Measurements from ENCODE around the gene MYO1B. TPM values are rescaled to one million over a fixed set of nuclear protein-coding genes. Genes with fewer than 3 reads are reported as not detected.

Gene MYO1B
- total and polyA plus RNA-seq, 8 donors: 136 to 305 (median 197) TPM

DNA sequence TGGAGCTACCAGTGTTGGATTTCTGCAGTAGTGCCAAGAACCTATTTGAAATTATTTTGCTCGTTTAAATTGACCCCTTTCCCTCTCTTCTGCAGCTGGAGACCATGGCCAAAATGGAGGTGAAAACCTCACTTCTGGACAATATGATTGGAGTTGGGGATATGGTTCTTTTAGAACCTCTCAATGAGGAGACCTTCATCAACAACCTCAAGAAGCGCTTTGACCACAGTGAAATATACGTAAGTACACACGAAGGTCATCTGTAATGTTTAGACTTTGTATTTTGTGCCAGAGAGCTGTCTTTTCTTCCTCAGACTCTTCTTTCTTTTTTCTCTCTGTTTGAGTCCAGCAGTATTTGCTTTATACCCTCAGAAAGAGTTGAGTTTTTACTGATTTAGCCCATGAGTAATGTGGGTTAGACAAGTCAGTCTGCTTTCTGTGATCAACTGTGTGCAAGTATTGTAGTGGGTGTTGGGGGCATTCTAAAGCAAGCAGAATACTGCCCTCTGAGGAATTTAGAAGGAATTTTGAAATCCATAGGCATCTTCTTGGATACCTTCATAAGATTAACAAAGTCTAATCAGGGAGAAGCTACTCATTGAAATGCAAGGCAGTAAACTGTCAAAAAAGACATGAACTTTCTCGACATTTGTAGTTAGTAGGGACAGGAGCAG, 31.7 kb downstream of the MYO1B start:
- no peak overlapping the region for H3K27ac ChIP-seq
- no peaks in the 10 kb centered on the region for H3K9me3 ChIP-seq
- peaks cover 8 to 9% of the 10 kb centered on the region in 2 donors for H3K4me1 ChIP-seq
- no peak for ATAC-seq
- TF ChIP-seq, protein P1, sequence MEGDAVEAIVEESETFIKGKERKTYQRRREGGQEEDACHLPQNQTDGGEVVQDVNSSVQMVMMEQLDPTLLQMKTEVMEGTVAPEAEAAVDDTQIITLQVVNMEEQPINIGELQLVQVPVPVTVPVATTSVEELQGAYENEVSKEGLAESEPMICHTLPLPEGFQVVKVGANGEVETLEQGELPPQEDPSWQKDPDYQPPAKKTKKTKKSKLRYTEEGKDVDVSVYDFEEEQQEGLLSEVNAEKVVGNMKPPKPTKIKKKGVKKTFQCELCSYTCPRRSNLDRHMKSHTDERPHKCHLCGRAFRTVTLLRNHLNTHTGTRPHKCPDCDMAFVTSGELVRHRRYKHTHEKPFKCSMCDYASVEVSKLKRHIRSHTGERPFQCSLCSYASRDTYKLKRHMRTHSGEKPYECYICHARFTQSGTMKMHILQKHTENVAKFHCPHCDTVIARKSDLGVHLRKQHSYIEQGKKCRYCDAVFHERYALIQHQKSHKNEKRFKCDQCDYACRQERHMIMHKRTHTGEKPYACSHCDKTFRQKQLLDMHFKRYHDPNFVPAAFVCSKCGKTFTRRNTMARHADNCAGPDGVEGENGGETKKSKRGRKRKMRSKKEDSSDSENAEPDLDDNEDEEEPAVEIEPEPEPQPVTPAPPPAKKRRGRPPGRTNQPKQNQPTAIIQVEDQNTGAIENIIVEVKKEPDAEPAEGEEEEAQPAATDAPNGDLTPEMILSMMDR (IDR thresholded peaks at IDR 0.05): no peak
- DNase-seq: no peak
- H3K27me3 ChIP-seq: no peaks in the 10 kb centered on the region
- intact Hi-C loops (cut with DNase I): no loop called here
- peaks cover 0 to 17% of the 10 kb centered on the region in 2 donors for H3K36me3 ChIP-seq
- no peak overlapping the region for H3K4me3 ChIP-seq

DNA sequence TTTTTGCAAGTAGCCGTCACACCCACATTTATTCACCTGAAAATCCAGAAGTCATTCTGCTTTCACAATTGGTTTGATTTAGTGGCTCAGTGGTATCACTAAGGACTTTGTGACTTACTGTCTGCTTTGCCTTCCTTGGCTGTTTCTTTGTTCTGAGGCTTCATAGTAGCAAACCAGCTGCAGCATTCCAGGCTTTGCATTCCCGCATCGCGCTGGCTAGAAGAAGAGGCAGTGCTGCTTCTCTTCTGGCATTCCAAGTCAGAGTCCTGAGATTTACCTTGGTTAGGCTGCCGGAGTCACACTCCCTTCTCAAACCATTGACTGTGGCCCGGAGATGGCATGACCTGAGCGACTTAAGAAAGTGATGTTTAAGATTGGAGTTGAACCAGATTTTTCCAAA, 35.1 kb downstream of the MYO1B start:
- no peak for DNase-seq
- ATAC-seq: no peak
- Histone ChIP-seq H3K4me1 (no peaks in the 10 kb centered on the region), H3K27ac (no peak overlapping the region), H3K9me3 (no peaks in the 10 kb centered on the region), H3K36me3 (peaks cover 0 to 24% of the 10 kb centered on the region in 2 donors), H3K27me3 (no peaks in the 10 kb centered on the region), H3K4me3 (no peak overlapping the region)
- TF ChIP-seq, protein P1 (IDR thresholded peaks at IDR 0.05): no peak
- intact Hi-C loops (cut with DNase I): no loop called here

DNA sequence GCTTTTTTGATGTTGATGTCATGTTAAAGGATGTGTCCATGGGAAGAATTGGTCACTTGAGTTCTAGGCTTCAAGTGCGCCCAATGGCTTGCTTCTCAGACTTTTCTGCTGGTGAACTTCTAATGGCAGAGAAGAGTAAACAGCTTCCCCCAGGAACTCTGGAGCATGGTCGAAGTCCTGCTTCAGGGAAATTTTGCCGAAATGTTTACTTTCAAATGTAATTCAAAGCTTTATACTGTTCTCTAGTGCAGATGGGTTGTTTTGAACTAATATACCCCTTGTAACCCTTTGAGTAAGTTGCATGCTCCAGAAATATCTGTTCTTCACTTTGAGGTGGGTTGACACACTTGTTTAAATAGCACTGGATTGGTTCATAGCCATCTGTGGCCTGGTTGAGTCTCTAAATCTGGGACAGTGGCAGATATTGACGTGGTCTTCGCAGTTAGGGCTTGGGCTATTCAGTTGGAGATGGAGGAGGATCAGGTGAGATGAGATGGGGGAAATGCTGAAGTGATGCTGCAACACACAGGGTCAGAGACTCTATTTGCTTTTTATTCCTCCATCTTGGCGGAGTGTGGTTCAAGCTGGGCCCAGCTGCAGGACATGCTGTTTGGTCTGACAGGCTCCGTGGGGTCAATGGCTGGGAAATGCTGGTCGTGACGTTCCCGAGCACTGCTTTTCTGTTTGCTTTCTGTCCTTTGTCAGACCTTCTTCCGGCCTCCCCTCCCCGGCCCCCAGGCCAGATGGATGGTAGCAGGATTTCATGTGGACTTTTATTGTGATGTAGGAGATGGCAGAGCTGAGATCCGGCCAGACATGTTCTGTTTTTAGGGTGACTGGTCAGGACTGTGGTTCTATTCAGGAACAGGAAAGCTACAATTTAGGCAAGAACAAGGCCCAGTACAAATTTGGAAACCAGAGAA, 35.9 kb downstream of the MYO1B start:
- Histone ChIP-seq H3K9me3 (no peaks in the 10 kb centered on the region), H3K36me3 (peaks cover 0 to 24% of the 10 kb centered on the region in 2 donors), H3K4me1 (no peaks in the 10 kb centered on the region), H3K27me3 (no peaks in the 10 kb centered on the region), H3K4me3 (no peak overlapping the region), H3K27ac (no peak overlapping the region)
- TF ChIP-seq, protein P1 (IDR thresholded peaks at IDR 0.05): no peak
- DNase-seq (peak in 1 of 4 donors; percentile 31), ATAC-seq (no peak)
- intact Hi-C loops (cut with DNase I): no loop called here

DNA sequence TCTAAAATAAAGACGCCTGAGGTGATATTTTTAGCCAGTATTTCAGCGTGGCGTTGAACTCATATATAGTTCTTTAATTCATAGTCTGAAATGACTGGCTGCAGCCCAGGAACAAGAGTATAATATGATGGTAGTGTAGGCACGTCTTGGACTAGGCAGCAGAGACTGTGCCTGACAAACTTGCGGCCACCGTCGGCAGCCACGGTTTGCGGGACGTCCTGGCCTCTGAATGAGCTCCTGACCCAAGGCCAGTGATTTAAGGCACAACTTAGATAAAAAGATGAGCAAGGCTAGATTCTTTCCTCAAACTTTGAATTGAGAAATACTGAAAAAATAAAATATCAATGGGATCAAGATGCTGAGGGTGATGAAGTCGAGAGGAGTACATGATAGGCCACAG, 40.0 kb downstream of the MYO1B start:
- ATAC-seq (no peak), DNase-seq (peak in 1 of 4 donors; percentile 57)
- Histone ChIP-seq H3K4me3 (no peak overlapping the region), H3K27me3 (no peaks in the 10 kb centered on the region), H3K27ac (no peak overlapping the region), H3K36me3 (peaks cover 0 to 12% of the 10 kb centered on the region in 2 donors), H3K9me3 (no peaks in the 10 kb centered on the region), H3K4me1 (no peaks in the 10 kb centered on the region)
- intact Hi-C loops (cut with DNase I): no loop called here
- TF ChIP-seq, protein P1 (IDR thresholded peaks at IDR 0.05): no peak

DNA sequence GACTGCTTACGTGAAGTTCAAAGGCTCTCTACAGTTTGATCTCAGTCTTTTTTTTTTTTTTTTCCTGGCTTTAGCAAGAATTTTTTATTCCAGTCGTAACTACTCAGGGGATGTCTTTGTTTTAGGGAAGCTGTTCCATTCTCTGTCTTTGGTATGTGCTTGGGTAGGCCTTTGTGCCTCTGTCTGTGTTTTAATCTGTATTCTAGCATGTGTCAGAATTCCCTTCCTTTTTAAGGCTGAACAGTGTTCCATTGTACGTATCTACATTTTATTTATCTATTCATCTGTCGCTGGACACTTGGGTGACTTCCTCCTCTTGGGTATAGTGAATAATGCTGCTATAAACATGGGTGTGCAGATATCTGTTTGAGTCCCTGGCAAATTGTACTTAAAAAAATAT, 42.6 kb downstream of the MYO1B start:
- Histone ChIP-seq H3K27me3 (no peaks in the 10 kb centered on the region), H3K4me1 (peaks cover 8% of the 10 kb centered on the region in 2 donors), H3K4me3 (no peak overlapping the region), H3K27ac (no peak overlapping the region), H3K9me3 (no peaks in the 10 kb centered on the region), H3K36me3 (peaks cover 0 to 7% of the 10 kb centered on the region in 2 donors)
- TF ChIP-seq, protein P1 (IDR thresholded peaks at IDR 0.05): no peak
- ATAC-seq (no peak), DNase-seq (no peak)
- intact Hi-C loops (cut with DNase I): no loop called here

Measured in left lung (tissue), 10 donors.